GM23338 (cell line): ENCODE measurements around the gene ARMC8. TPM values are rescaled to one million over a fixed set of nuclear protein-coding genes. Genes with fewer than 3 reads are reported as not detected.

ENCODE experiments used
- ATAC-seq: fragments of 200-7000 bp; cut with Tn5 transposase; 3 replicates; pipeline ENCODE4 v1.9.1; 2020
- DNase-seq: peaks from one replicate; pipeline ENCODE4 v3.0.0-alpha.2; 2015; ENCODE audit warnings: low spot score
- H2AFZ ChIP-seq: fragments of 200-600 bp; sonication (generic); 2 replicates; pipeline ENCODE4 v1.8.0; 2016; ENCODE audit warnings: antibody characterized with exemption, mild to moderate bottlenecking, moderate library complexity
- H3F3A ChIP-seq: fragments of 200-600 bp; sonication (generic); replicated peaks from 2 replicates; pipeline ENCODE4 v1.8.0; 2017; ENCODE audit warnings: antibody characterized with exemption, mixed run types, low read depth
- H3K27ac ChIP-seq: fragments of 200-600 bp; sonication (generic); 2 replicates; pipeline ENCODE4 v1.6.1; 2016; ENCODE audit warnings: low read depth
- H3K27me3 ChIP-seq: fragments of 200-600 bp; sonication (generic); 2 replicates; pipeline ENCODE4 v1.8.0; 2016; ENCODE audit warnings: mild to moderate bottlenecking, mixed run types, moderate library complexity; ENCODE audit not compliant: insufficient read depth
- H3K36me3 ChIP-seq: fragments of 200-600 bp; sonication (generic); 2 replicates; pipeline ENCODE4 v1.8.0; 2016; ENCODE audit warnings: mild to moderate bottlenecking; ENCODE audit not compliant: insufficient read depth
- H3K4me1 ChIP-seq: fragments of 200-600 bp; sonication (generic); 2 replicates; pipeline ENCODE4 v1.8.0; 2016; ENCODE audit warnings: mild to moderate bottlenecking, moderate library complexity; ENCODE audit not compliant: insufficient read depth
- H3K4me2 ChIP-seq: fragments of 200-600 bp; sonication (generic); 2 replicates; pipeline ENCODE4 v1.7.1; 2017; ENCODE audit warnings: mixed run types
- H3K4me3 ChIP-seq: fragments of 200-600 bp; sonication (generic); 2 replicates; pipeline ENCODE4 v1.6.1; 2016; ENCODE audit warnings: mixed run types
- H3K79me2 ChIP-seq: fragments of 200-600 bp; sonication (generic); replicated peaks from 2 replicates; pipeline ENCODE4 v1.8.0; 2017; ENCODE audit warnings: mild to moderate bottlenecking; ENCODE audit not compliant: insufficient read depth
- H3K9me2 ChIP-seq: fragments of 200-600 bp; sonication (generic); 2 replicates; pipeline ENCODE4 v1.8.0; 2017; ENCODE audit not compliant: insufficient read depth
- H4K20me1 ChIP-seq: fragments of 200-600 bp; sonication (generic); replicated peaks from 2 replicates; pipeline ENCODE4 v1.8.0; 2017; ENCODE audit warnings: mild to moderate bottlenecking; ENCODE audit not compliant: insufficient read depth
- H3K27ac Mint-ChIP-seq: 2 replicates; pipeline ENCODE4 v1.8.0; 2020; ENCODE audit warnings: inconsistent platforms, mild to moderate bottlenecking, moderate library complexity, mixed read lengths
- H3K27me3 Mint-ChIP-seq: 3 replicates; pipeline ENCODE4 v1.8.0; 2022; ENCODE audit warnings: low read depth, mild to moderate bottlenecking, moderate library complexity, mixed read lengths, inconsistent platforms; ENCODE audit not compliant: insufficient read depth, poor library complexity
- H3K36me3 Mint-ChIP-seq: 3 replicates; pipeline ENCODE4 v1.8.0; 2021; ENCODE audit warnings: low read depth, mild to moderate bottlenecking, inconsistent platforms, moderate library complexity, mixed read lengths
- H3K4me1 Mint-ChIP-seq: 3 replicates; pipeline ENCODE4 v1.8.0; 2020; ENCODE audit warnings: mild to moderate bottlenecking, inconsistent platforms, mixed read lengths
- H3K4me3 Mint-ChIP-seq: 3 replicates; pipeline ENCODE4 v1.8.0; 2021; ENCODE audit warnings: moderate library complexity, mild to moderate bottlenecking, inconsistent platforms, mixed read lengths
- H3K9me3 Mint-ChIP-seq: 3 replicates; pipeline ENCODE4 v1.8.0; 2020; ENCODE audit warnings: moderate library complexity, mild to moderate bottlenecking, inconsistent platforms, mixed read lengths
- CREB1 ChIP-seq: fragments of 250-450 bp; sonication (Bioruptor Pico); IDR thresholded peaks from 2 replicates; pipeline ENCODE4 v1.5.0; 2020; ENCODE audit warnings: low read depth, mild to moderate bottlenecking, moderate library complexity
- EZH2 ChIP-seq: fragments of 200-600 bp; sonication (generic); IDR thresholded peaks from one replicate; pipeline ENCODE4 v1.8.0; 2017; ENCODE audit warnings: antibody characterized with exemption, mild to moderate bottlenecking, low read depth; ENCODE audit not compliant: unreplicated experiment
- EZH2phosphoT487 ChIP-seq: fragments of 200-600 bp; sonication (generic); IDR thresholded peaks from one replicate; pipeline ENCODE4 v1.8.1; 2018; ENCODE audit warnings: antibody characterized with exemption; ENCODE audit not compliant: unreplicated experiment
- JUNB ChIP-seq: IDR thresholded peaks from one replicate; pipeline ENCODE4 v1.6.1; 2016; ENCODE audit warnings: antibody characterized with exemption; ENCODE audit not compliant: unreplicated experiment
- NANOG ChIP-seq: IDR thresholded peaks from 2 replicates; pipeline ENCODE4 v1.6.1; 2016; ENCODE audit warnings: antibody characterized with exemption, borderline replicate concordance
- POLR2AphosphoS5 ChIP-seq: IDR thresholded peaks from 2 replicates; pipeline ENCODE4 v1.6.1; 2016; ENCODE audit warnings: antibody characterized with exemption, low read depth
- STAT1 ChIP-seq: IDR thresholded peaks from one replicate; pipeline ENCODE4 v1.6.1; 2016; ENCODE audit warnings: antibody characterized with exemption; ENCODE audit not compliant: unreplicated experiment
- ZNF114 ChIP-seq: fragments of 250-450 bp; sonication (Bioruptor Pico); IDR thresholded peaks from 2 replicates; pipeline ENCODE4 v1.5.0; 2020; ENCODE audit warnings: mild to moderate bottlenecking, moderate library complexity
- ZNF331 ChIP-seq: fragments of 250-450 bp; sonication (Bioruptor Pico); IDR thresholded peaks from 2 replicates; pipeline ENCODE4 v1.5.0; 2020; ENCODE audit warnings: low read depth, mild to moderate bottlenecking, moderate library complexity
- polyA plus RNA-seq: library from polyadenylated mRNA; unstranded; fragments of >200 nt; fragmentation: Nextera tagmentation; extraction: Ambion mirVana; gene quantifications from 2 replicates; pipeline ENCODE4 v1.2.1, GENCODE V29; 2016
- total RNA-seq: library from RNA; depleted of rRNA; stranded (reverse); fragments of >200 nt; shearing (Covaris generic); gene quantifications from 2 replicates; pipeline ENCODE4 v1.2.3, GENCODE V29; 2014
- TF ChIP-seq, protein P1 (sequence below): IDR thresholded peaks from one replicate; pipeline ENCODE4 v1.6.1; 2018; ENCODE audit warnings: antibody characterized with exemption; ENCODE audit not compliant: unreplicated experiment
- TF ChIP-seq, protein P2 (sequence below): IDR thresholded peaks from 2 replicates; pipeline ENCODE4 v1.6.1; 2016; ENCODE audit warnings: antibody characterized with exemption
- TF ChIP-seq, protein P3 (sequence below), 2 experiments: fragments of 200-600 bp in 1 of 2; sonication (generic) in 1 of 2; conservative IDR thresholded peaks; 2 replicates each; pipeline versions ENCODE4 v1.5.1 to v1.6.1; 2016 to 2017; ENCODE audit warnings: antibody characterized with exemption in 2 of 2, low read depth in 2 of 2, mild to moderate bottlenecking in 2 of 2, moderate library complexity in 1 of 2
- TF ChIP-seq, protein P4 (sequence below): fragments of 250-450 bp; sonication (Bioruptor Pico); IDR thresholded peaks from 2 replicates; pipeline ENCODE4 v1.5.0; 2020; ENCODE audit warnings: mild to moderate bottlenecking, moderate library complexity

Gene ARMC8
- total and polyA plus RNA-seq, 2 experiments from 2014 or later = 36.8 to 61.4 TPM

DNA sequence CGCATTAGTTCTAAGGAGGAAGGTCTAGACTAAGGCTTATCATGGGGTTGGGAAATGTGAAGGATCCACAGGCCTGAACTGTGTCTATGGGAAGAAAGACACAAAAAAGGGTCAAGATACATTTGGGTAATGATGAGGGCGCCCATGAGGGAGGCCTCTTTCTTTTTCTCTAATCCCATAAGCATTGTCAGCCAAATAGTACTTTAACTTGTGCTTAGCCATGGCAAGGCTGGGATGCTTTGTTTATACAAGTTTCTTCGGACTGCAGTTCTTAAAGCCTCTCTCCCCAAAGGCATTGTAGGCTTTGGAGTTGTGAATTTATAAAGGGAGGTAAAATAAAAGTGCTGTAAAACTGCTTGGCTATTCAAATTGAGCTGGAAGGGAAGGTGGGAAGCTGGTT is 23.4 kb downstream of the ARMC8 start:
- TF ChIP-seq NANOG (no peak), JUNB (no peak), ZNF114 (no peak), EZH2 (no peak), EZH2phosphoT487 (no peak), POLR2AphosphoS5 (no peak), STAT1 (no peak), ZNF331 (CRISPR knock-in tag) (no peak), CREB1 (CRISPR knock-in tag) (no peak)
- TF ChIP-seq, protein P1, sequence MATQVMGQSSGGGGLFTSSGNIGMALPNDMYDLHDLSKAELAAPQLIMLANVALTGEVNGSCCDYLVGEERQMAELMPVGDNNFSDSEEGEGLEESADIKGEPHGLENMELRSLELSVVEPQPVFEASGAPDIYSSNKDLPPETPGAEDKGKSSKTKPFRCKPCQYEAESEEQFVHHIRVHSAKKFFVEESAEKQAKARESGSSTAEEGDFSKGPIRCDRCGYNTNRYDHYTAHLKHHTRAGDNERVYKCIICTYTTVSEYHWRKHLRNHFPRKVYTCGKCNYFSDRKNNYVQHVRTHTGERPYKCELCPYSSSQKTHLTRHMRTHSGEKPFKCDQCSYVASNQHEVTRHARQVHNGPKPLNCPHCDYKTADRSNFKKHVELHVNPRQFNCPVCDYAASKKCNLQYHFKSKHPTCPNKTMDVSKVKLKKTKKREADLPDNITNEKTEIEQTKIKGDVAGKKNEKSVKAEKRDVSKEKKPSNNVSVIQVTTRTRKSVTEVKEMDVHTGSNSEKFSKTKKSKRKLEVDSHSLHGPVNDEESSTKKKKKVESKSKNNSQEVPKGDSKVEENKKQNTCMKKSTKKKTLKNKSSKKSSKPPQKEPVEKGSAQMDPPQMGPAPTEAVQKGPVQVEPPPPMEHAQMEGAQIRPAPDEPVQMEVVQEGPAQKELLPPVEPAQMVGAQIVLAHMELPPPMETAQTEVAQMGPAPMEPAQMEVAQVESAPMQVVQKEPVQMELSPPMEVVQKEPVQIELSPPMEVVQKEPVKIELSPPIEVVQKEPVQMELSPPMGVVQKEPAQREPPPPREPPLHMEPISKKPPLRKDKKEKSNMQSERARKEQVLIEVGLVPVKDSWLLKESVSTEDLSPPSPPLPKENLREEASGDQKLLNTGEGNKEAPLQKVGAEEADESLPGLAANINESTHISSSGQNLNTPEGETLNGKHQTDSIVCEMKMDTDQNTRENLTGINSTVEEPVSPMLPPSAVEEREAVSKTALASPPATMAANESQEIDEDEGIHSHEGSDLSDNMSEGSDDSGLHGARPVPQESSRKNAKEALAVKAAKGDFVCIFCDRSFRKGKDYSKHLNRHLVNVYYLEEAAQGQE = no peak
- TF ChIP-seq, protein P2, sequence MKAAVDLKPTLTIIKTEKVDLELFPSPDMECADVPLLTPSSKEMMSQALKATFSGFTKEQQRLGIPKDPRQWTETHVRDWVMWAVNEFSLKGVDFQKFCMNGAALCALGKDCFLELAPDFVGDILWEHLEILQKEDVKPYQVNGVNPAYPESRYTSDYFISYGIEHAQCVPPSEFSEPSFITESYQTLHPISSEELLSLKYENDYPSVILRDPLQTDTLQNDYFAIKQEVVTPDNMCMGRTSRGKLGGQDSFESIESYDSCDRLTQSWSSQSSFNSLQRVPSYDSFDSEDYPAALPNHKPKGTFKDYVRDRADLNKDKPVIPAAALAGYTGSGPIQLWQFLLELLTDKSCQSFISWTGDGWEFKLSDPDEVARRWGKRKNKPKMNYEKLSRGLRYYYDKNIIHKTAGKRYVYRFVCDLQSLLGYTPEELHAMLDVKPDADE = no peak
- TF ChIP-seq, protein P3, sequence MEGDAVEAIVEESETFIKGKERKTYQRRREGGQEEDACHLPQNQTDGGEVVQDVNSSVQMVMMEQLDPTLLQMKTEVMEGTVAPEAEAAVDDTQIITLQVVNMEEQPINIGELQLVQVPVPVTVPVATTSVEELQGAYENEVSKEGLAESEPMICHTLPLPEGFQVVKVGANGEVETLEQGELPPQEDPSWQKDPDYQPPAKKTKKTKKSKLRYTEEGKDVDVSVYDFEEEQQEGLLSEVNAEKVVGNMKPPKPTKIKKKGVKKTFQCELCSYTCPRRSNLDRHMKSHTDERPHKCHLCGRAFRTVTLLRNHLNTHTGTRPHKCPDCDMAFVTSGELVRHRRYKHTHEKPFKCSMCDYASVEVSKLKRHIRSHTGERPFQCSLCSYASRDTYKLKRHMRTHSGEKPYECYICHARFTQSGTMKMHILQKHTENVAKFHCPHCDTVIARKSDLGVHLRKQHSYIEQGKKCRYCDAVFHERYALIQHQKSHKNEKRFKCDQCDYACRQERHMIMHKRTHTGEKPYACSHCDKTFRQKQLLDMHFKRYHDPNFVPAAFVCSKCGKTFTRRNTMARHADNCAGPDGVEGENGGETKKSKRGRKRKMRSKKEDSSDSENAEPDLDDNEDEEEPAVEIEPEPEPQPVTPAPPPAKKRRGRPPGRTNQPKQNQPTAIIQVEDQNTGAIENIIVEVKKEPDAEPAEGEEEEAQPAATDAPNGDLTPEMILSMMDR (conservative IDR thresholded peaks at IDR 0.05; ENCODE audit: low read depth in 2 of 2) = no peak
- TF ChIP-seq, protein P4, sequence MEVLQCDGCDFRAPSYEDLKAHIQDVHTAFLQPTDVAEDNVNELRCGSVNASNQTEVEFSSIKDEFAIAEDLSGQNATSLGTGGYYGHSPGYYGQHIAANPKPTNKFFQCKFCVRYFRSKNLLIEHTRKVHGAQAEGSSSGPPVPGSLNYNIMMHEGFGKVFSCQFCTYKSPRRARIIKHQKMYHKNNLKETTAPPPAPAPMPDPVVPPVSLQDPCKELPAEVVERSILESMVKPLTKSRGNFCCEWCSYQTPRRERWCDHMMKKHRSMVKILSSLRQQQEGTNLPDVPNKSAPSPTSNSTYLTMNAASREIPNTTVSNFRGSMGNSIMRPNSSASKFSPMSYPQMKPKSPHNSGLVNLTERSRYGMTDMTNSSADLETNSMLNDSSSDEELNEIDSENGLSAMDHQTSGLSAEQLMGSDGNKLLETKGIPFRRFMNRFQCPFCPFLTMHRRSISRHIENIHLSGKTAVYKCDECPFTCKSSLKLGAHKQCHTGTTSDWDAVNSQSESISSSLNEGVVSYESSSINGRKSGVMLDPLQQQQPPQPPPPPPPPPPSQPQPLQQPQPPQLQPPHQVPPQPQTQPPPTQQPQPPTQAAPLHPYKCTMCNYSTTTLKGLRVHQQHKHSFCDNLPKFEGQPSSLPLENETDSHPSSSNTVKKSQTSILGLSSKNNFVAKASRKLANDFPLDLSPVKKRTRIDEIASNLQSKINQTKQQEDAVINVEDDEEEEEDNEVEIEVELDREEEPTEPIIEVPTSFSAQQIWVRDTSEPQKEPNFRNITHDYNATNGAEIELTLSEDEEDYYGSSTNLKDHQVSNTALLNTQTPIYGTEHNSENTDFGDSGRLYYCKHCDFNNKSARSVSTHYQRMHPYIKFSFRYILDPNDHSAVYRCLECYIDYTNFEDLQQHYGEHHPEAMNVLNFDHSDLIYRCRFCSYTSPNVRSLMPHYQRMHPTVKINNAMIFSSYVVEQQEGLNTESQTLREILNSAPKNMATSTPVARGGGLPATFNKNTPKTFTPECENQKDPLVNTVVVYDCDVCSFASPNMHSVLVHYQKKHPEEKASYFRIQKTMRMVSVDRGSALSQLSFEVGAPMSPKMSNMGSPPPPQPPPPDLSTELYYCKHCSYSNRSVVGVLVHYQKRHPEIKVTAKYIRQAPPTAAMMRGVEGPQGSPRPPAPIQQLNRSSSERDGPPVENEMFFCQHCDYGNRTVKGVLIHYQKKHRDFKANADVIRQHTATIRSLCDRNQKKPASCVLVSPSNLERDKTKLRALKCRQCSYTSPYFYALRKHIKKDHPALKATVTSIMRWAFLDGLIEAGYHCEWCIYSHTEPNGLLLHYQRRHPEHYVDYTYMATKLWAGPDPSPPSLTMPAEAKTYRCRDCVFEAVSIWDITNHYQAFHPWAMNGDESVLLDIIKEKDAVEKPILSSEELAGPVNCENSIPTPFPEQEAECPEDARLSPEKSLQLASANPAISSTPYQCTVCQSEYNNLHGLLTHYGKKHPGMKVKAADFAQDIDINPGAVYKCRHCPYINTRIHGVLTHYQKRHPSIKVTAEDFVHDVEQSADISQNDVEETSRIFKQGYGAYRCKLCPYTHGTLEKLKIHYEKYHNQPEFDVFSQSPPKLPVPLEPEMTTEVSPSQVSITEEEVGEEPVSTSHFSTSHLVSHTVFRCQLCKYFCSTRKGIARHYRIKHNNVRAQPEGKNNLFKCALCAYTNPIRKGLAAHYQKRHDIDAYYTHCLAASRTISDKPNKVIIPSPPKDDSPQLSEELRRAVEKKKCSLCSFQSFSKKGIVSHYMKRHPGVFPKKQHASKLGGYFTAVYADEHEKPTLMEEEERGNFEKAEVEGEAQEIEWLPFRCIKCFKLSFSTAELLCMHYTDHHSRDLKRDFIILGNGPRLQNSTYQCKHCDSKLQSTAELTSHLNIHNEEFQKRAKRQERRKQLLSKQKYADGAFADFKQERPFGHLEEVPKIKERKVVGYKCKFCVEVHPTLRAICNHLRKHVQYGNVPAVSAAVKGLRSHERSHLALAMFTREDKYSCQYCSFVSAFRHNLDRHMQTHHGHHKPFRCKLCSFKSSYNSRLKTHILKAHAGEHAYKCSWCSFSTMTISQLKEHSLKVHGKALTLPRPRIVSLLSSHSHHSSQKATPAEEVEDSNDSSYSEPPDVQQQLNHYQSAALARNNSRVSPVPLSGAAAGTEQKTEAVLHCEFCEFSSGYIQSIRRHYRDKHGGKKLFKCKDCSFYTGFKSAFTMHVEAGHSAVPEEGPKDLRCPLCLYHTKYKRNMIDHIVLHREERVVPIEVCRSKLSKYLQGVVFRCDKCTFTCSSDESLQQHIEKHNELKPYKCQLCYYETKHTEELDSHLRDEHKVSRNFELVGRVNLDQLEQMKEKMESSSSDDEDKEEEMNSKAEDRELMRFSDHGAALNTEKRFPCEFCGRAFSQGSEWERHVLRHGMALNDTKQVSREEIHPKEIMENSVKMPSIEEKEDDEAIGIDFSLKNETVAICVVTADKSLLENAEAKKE (CRISPR knock-in tag) = no peak
- no peak overlapping the region for H3K4me3 Mint-ChIP-seq
- Histone ChIP-seq H3K4me3 (no peak overlapping the region), H3K4me1 (peaks cover 22% of the 10 kb centered on the region), H3K4me2 (peak overlapping the region; percentile 27; the same call in 1 of the 2 replicates), H3K27me3 (no peaks in the 10 kb centered on the region), H4K20me1 (peaks cover 29% of the 10 kb centered on the region), H3K36me3 (no peaks in the 10 kb centered on the region), H3K9me2 (no peaks in the 10 kb centered on the region), H3K79me2 (peaks cover 96% of the 10 kb centered on the region), H3K27ac (peak overlapping the region; percentile 11), H3F3A (no peaks in the 10 kb centered on the region), H2AFZ (no peak overlapping the region)
- H3K36me3 Mint-ChIP-seq = peaks cover 12% of the 10 kb centered on the region
- no peaks in the 10 kb centered on the region for H3K9me3 Mint-ChIP-seq
- ATAC-seq (peak; percentile 89), DNase-seq (peak; percentile 30)
- H3K4me1 Mint-ChIP-seq = peaks cover 29% of the 10 kb centered on the region
- peaks cover 1% of the 10 kb centered on the region for H3K27me3 Mint-ChIP-seq
- H3K27ac Mint-ChIP-seq = no peak overlapping the region
